GM21576 (cell line): Measurements from ENCODE around the gene EXOSC5.
"Not testable (repeated sequence)": the region's sequence is repeated elsewhere in the genome, so short reads cannot be mapped to it uniquely, and the experiment has no call there.

Experiments used
- ATAC-seq: cut with Tn5 transposase; IDR thresholded peaks from one replicate; pipeline ENCODE4 v1.9.1; 2021; ENCODE audit warnings: mild to moderate bottlenecking, moderate library complexity; ENCODE audit not compliant: unreplicated experiment

Gene EXOSC5

DNA sequence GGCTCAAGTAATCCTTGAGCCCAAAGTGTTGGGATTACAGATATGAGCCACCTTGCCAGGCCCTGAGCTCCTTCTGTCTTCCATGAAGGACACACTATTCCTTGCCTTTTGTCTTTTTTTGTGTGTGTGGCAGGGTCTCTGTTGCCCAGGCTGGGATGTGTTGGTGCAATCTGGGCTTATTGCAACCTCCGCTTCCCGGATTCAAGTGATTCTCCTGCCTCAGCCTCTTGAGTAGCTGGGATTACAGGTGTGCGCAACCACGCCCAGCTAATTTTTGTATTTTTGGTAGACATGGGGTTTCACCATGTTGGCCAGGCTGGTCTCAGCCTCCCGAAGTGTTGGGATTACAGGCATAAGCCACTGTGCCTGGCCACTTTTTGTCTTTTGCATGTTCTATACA, 11.7 kb upstream of the EXOSC5 start:
- not testable (repeated sequence) for ATAC-seq

DNA sequence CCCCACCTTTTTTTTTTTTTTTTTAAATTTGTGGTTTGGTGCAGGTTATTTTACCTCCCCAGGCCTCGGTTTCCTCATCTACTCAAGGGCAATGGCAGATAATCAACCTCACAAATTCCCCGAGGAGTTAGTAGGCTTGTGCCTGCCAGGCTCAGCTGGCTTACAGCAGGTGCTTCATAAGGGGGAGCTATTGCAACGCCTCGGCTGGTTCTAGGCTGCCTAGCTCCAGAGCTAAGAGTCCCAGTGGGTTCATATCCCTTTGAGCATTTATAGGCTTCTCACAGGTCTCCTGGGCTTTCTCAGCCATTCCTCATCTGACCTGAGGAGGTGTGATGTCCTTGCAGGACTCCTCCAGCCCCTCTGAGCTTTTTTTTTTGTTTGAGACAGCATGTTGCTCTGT, 11.1 kb upstream of the EXOSC5 start:
- ATAC-seq = no peak

DNA sequence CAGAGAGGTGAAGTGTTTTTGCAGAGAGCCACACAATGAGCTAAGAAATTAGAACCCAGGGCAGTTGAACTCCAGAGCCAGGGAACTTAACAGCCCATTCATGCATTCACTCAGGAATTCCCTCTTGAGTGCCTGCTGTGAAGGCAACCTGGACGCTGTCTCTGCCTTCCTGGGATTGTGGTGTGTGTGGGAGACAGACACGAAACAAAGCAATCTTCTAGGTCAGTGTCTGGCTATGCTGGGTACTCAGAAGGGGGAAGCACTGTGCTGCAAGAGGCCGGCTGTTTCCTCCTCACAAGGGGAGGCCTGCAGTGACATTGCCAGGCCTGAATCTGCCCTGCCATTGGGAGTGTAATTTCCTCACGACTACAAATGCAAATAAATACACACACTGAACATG, 10.1 kb upstream of the EXOSC5 start:
- no peak for ATAC-seq

DNA sequence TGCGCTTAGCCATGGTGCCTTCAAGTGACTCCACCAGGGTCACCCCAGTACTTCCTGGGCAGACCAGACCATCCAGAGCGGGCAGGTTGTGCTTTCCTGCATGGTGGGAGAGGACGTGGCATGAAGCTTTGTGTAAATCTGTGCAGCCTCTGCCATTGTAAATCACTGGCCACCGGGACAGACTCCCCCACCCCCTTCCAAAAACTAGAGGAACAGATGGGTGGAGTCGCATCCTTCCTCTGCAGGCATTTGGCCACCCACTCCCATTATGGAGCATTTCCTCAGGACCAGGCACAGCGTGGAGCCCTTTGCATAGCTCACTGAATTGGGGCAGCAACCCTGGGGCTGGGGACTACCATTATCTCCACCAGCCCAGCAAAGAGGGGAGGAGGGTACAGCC, 8.6 kb upstream of the EXOSC5 start:
- ATAC-seq = no peak

DNA sequence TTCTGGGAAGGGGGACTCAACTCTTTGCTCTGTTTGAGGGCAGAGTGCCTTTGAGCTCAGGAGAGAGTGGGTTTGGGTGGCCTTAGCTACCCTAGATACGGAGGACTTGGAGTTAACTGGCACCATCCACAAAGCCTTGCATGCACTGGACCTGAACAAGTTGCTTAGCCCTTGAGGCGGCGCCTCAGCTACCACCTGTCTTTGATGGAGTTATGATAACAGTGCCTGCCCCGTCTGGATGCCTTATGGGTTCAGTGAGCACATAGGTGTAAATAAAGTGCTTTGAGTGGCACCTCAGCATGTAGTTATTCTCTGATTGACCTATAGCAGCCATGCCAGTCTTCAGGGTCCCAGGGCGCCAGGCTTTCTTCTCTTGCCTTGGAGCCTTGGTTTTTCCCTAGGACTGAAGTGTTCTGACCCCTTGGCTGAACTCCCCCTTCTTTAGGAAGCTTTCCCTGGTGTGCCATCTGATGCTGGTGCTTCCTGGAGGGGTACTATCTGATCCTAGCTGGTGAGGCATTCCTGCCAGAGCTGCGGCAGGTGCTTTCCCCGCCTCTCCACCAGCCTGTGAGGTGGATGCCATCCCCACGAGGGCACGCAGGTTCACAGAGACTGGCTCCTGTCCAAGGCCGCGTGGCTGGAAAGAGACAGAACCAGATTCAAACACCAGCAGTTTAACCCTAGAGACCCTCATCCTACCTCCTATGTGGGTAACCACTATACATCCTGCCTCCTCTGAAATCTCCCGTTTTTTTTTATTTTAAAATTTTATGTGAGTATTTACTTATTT, 6.2 kb upstream of the EXOSC5 start:
- no peak for ATAC-seq

DNA sequence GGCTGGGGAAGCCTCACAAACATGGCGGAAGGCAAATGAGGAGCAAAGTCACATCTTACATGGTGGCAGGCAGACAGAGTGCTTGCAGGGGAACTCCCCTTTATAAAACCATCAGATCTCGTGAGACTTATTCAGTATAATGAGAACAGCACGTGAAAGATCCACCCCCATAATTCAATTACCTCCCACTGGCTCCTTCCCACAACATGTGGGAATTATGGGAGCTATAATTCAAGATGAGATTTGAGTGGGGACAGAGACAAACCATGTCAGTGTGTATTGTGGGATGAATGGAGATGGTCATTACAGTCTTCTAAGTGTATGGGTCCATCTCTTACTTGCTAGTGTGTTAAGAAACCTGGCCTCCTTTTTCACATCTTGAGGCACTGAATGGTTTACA, 4.9 kb upstream of the EXOSC5 start:
- no peak for ATAC-seq

DNA sequence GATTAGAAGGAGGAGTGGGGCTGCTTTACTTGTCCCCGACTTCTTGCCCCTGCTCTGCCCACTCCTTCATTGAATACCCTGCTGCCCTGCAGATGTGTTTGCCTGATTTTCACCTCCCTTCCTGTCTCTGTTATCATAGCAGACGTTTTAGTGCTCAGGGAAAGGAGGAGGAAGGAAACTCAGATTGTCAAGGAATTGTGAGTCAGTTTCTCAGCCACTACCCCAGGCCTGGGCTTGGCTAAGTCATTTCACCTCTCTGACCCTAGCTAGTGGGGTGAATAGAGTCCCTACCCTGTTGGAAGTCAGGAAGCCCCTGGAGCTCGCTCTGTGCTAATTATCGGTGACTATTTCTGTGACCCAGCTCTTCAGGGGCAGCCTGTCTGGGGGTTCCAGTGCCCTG, 4.3 kb upstream of the EXOSC5 start:
- ATAC-seq = no peak

DNA sequence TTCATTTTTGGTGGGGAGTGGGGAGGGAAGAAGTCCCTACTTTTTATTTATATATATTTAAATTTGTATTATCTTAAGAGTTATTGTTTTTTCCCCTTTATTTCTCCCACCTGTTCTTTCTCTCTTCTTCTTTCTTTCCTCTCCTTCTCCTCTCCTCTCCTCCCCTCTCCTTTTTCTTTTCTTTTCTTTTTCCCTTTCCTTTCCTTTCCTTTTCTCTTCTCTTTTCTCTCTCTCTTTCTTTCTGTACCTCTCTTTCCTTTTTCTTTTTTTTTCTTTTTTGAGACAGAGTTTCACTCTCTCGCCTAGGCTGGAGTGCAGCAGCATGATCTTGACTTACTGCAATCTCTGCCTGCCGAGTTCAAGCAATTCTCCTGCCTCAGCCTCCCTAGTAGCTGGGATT, 2.4 kb upstream of the EXOSC5 start:
- ATAC-seq = no peak

DNA sequence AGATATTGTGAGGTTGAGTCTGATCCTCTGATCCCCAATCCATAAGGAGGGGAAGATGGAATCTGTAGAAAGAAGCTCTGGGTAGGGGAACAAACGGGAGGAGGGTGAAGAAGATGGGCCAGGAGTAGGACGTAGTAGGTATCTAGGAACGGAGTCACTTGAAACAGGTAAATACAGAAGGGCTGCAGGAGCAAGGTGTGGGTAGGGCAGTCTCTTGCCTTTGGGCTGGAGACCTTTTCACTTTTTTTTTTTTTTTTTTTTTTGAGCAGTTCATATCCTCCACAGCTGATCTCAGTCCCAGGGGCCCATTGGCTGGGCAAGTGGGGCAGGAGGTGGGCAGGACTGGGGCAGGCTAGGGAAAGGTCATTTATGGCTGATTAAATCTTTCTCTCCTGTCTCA, 1.9 kb upstream of the EXOSC5 start:
- no peak for ATAC-seq

DNA sequence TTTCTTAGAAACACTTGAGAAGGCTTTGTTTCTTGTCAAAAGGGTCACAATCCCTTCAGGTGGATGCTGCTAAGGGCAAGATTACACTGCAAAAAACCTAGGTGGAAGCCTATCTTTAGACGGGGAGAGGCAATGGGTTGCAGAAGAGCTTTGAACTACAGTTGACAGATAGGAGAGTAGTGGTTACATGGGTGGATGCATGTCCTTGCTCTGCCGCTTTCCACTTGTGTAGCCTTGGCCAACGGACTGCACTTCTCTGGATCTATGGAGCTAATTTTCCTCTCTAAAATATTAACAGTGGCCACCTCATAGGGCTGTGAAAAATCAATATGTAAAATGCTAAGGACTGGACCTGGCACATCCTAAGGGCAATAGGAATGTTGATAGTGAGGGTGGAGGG, 1.4 kb upstream of the EXOSC5 start:
- ATAC-seq = no peak

DNA sequence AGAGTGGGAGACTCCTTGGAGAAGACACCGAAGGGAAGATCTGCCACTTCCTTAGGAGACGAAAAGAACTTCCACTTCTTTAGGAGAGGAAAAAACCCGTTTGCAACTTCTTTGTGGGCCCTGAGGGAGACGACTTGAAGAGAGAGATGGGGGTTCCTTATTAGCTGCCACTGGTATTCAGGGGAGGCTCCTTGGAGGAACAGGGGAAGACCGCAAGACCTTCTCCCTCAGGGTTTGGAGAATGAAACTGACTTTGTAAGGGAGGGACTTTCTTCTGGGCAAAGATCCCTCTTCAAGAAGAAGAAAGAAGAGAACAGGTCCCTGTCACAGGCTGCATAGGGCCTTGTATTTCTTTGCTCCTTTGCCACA, 875 bp upstream of the EXOSC5 start:
- no peak for ATAC-seq

DNA sequence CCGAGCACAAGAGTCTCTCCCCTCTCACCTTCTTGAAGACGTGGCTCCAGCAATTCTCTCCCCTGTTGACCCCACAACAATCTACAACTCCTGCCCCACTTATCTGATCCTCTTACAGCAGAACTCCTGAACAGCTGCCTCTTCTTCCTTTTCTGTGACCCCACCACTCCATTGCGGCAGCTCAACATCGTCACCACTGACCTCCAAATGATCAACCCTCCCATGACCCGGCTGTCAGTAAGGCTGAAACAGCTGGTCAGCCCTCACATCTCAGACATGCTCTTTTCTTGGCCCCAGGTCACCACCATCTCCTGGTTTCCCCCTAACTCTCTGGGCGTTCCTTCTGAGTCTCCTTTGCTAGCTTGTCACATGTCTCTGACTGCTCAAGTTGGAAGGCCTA, 1.8 kb downstream of the EXOSC5 start:
- no peak for ATAC-seq

DNA sequence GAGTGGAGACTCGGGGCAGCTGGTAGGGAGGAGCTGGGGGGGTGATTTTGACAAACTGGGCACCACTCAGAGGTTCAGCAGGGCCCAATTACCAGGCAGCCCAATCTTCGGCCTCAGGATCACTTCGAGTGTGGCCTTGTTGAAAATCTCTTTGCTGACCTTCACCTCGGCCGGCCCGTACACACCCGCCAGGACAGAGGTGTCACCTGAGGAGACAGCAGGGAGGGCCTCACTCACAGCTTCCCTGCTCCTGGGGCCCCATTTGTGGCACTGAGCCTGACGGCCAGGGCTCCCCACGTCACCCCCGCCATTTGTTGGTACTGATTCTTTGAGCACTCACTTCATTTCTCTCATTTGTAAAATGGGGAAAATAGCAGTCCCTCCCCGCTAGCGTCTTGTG, 4.4 kb downstream of the EXOSC5 start:
- no peak for ATAC-seq

DNA sequence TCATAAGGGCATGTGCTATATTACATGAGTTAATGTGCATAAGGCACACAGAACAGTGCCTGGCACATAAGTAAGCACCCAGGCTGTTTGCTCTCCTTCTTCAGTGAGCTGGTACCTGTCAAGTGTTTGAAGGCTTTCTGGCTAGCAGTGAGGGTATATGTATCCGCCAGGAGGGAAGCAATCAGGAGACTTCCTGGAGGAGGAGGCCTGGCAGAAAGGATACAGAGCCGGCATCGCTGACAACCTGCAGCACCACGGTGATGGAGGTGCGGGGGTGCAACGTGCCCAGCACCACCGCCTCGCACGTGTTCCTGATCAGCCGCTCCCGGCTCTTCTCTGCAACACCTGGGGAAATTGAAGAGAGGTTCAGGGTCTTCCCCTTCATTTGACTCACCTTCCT, 5.5 kb downstream of the EXOSC5 start:
- no peak for ATAC-seq

DNA sequence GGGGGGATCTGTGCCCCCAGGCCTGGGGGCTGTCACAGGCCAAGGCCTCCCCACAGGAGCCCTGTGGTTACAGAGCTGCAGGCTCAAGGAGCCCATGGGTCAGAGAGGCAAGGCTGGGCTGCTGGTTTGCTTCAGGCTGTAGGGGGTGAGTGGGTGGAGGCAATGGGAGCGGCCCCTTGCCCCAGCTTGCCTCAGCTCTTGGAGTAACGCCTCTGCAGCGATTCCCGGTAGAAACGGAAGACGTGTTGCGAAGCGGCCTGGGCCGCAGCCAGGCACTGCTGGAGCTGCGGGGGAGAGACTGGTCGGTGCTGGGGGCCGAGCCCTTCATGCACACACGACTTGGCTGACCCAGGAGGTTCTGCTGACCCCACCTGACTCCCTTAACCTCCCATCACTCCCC, 10.7 kb downstream of the EXOSC5 start:
- ATAC-seq = no peak

DNA sequence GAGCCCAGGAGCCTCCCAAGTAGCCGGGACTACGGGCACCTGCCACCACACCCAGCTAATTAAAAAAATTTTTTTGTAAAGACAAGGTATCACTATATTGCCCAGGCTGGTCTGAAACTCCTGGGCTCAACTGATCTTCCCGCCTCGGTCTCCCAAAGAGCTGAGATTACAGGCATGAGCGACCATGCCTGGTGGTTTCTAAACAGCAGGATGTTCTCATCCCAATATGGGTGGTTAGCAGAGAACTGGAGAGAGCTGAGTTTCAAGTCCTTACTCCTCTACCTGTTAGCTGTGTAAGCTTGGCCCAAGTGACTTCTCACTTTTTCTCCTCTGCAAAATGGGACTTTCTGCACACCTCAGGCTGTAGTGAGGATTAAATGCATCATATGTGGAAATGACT, 12.8 kb downstream of the EXOSC5 start:
- ATAC-seq = no peak

DNA sequence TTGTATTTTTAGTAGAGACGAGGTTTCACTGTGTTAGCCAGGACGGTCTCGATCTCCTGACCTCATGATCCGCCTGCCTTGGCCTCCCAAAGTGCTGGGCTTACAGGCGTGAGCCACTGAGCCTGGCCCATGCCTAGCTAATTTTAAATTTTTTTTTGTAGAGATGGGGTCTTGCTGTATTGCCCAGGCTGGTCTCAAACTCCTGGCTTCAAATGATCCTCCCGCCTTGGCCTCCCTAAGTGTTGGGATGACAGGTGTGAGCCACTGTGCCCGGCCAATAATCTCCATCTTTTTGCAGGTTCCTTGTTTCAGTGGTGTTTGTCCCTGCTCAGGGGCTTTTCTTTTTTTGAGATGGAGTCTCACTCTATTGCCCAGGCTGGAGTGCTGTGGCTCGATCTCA, 15.6 kb downstream of the EXOSC5 start:
- not testable (repeated sequence) for ATAC-seq

DNA sequence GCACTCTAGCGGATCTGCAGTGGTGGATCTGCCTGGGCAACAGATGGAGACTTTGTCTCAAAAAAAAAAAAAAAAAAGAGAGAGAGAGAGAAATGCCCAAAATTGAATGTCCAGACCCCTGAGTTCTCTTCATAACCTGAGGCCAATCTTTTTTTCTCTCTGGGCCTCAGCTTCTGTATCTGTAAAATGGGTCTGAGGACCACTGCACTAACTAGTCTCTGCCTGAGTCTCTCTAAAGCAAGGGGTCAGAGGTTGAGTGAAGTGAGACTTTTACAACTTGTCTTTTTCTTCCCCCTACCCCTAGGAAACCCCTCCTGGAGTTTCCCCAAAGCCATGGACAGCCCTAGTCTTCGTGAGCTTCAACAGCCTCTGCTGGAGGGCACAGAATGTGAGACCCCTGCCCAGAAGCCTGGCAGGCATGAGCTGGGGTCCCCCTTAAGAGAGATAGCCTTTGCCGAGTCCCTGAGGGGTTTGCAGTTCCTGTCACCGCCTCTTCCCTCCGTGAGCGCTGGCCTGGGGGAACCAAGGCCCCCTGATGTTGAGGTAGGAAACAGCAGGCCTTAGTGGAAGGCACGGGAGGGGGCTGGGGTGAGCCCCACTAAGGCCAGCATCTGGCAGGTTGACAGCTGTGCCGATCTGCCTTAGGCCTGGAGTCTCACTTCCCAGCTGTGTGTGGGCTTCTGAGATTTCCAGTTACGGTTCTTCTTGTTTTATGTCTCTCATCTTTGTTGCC, 19.0 kb downstream of the EXOSC5 start:
- no peak for ATAC-seq

DNA sequence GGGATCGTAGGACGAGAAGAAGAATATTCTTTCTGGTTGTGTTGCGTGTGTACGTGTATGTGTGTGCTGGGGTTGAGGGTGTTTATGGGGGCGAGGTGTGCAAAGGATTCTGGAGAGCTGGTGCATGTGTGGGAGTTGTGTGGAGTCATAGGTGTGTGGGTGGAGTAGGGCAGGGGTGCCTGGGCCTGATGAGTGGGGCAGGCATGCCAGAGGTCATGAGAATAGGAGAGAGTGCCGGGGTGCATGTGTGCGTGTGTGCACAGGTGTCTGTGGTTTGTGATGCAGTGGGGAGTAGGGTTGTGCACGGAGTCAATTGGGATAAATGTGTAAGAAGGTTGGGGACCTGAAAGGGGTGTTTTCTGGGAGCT, 20.2 kb downstream of the EXOSC5 start:
- no peak for ATAC-seq

DNA sequence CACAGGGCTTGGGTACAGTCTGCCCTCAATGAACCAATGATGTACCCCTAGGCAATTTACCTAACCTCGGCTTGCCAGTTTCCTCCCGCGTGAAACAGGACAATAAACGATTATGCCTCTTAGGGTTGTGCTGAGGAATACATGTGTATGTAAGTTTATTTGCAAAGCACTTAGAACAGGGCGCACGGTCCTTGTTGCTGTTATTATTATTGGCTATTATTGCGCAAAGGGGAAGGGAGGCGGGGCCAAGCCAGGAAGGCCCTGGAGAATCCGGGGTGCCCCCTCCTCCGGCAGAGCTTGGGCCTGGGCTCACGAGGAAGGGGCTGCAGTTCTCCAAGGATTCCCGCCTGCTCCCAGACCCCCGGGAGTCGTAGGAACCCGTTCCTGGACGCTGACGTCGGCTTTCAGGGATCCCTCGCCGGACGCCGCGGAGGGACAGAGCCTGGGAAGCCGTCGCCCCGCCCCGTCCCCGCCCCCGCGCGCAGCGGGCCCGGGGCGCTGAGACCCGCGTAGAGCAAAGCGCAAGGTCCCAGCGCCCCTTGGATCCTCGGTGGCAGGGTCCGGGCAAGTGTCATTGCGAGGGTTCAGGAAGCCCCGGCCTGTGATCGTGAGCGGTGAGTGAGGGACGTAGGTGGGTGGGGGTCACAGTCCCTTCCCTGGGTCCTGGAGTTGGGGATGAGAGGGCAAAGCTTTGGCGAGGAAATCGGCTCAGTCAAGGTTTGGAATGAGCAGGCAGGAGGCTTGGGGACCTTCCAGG, 20.7 kb downstream of the EXOSC5 start, which contains the start of gene TMEM91:
TSS of gene TMEM91 (plus strand) at position 293 of the 757 bp plus-strand sequence. CDS start 1,777 bp downstream, outside the sequence.
- ATAC-seq = no peak

DNA sequence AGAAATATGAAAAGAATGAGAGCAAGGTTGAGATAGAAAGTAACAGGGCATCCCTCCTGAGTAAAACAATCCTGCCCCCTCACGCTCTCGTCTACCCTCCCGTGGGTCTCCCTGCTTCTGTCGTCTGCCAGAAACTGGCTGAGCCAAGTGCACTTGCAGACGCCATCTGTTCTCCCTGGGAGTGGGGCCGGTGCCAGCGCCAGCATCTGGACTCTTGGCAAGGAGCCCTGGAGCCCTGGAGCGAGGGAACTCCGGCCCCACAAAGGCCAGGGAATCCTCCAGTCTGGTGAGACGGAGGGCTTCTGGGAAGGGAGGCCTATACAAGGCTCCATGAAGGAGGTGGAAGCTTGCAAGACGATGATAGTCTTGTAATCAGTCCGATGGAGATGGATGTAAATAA, 23.2 kb downstream of the EXOSC5 start:
- no peak for ATAC-seq

DNA sequence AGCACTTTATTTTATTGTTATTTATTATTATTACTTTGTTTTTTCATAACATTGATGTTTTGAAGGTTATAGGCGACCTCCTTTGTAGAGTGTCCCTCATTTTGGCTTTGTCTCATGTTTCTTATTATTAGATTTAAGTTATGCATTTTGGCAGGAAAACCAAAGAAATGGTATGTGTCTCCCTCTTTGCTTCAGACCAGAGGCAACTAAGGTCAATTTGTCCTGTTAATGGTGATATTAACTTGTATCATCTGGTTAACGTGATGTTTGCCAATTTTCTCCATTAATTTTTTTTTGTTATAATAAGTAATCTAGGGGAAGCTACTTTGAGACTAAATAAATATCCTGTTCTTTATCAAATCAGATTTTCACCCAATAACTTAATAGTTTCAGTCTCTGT, 24.7 kb downstream of the EXOSC5 start:
- ATAC-seq = no peak
